H9 (cell line): ENCODE measurements around the gene ATRX. TPM values are rescaled to one million over a fixed set of nuclear protein-coding genes. Genes with fewer than 3 reads are reported as not detected.

Experiments used
- DNase-seq: peaks from one replicate; pipeline ENCODE4 v3.0.0-alpha.2; 2017
- H2AFZ ChIP-seq: one replicate; pipeline ENCODE4 v1.6.1; 2013; ENCODE audit warnings: mild to moderate bottlenecking, low read length, control low read depth, moderate library complexity
- H2AK5ac ChIP-seq: 2 replicates; pipeline ENCODE4 v1.6.1; 2013; ENCODE audit warnings: low read length, control low read depth, mixed read lengths; ENCODE audit not compliant: insufficient read length
- H2BK120ac ChIP-seq: one replicate; pipeline ENCODE4 v1.6.1; 2013; ENCODE audit warnings: low read depth, mild to moderate bottlenecking, low read length, control low read depth, inconsistent platforms; ENCODE audit not compliant: poor library complexity, severe bottlenecking
- H2BK12ac ChIP-seq: 2 replicates; pipeline ENCODE4 v1.6.1; 2013; ENCODE audit warnings: low read length, control low read depth, mixed read lengths, low read depth; ENCODE audit not compliant: insufficient read length
- H2BK15ac ChIP-seq: 2 replicates; pipeline ENCODE4 v1.6.1; 2013; ENCODE audit warnings: low read depth, low read length, control low read depth
- H2BK20ac ChIP-seq: one replicate; pipeline ENCODE4 v1.6.1; 2013; ENCODE audit warnings: low read depth, mild to moderate bottlenecking, low read length, control low read depth, inconsistent platforms; ENCODE audit not compliant: poor library complexity, severe bottlenecking
- H2BK5ac ChIP-seq: 2 replicates; pipeline ENCODE4 v1.6.1; 2013; ENCODE audit warnings: low read length, control low read depth, mixed read lengths; ENCODE audit not compliant: insufficient read length
- H3K14ac ChIP-seq: 2 replicates; pipeline ENCODE4 v1.6.1; 2013; ENCODE audit warnings: low read length, control low read depth; ENCODE audit not compliant: insufficient read depth
- H3K18ac ChIP-seq: 2 replicates; pipeline ENCODE4 v1.6.1; 2013; ENCODE audit warnings: low read depth, mild to moderate bottlenecking, mixed read lengths, low read length, control low read depth; ENCODE audit not compliant: insufficient read length
- H3K23ac ChIP-seq: 2 replicates; pipeline ENCODE4 v1.6.1; 2013; ENCODE audit warnings: low read length, control low read depth, mixed read lengths, low read depth; ENCODE audit not compliant: insufficient read length
- H3K23me2 ChIP-seq: 2 replicates; pipeline ENCODE4 v1.6.1; 2013; ENCODE audit warnings: low read depth, mild to moderate bottlenecking, mixed read lengths, low read length, control low read depth; ENCODE audit not compliant: insufficient read length, poor library complexity, severe bottlenecking
- H3K27ac ChIP-seq: 2 replicates; pipeline ENCODE4 v1.5.1; 2013; ENCODE audit warnings: low read length, control low read depth, mixed read lengths, low read depth; ENCODE audit not compliant: insufficient read length
- H3K27me3 ChIP-seq: 2 replicates; pipeline ENCODE4 v1.6.1; 2013; ENCODE audit warnings: low read length, control low read depth, inconsistent platforms; ENCODE audit not compliant: insufficient read depth
- H3K4ac ChIP-seq: 2 replicates; pipeline ENCODE4 v1.6.1; 2013; ENCODE audit warnings: low read depth, mild to moderate bottlenecking, control low read depth, inconsistent platforms, low read length, moderate library complexity
- H3K4me1 ChIP-seq: 2 replicates; pipeline ENCODE4 v1.6.1; 2013; ENCODE audit warnings: low read length, control low read depth, inconsistent platforms; ENCODE audit not compliant: insufficient read depth
- H3K4me2 ChIP-seq: 2 replicates; pipeline ENCODE4 v1.6.1; 2013; ENCODE audit warnings: low read length, control low read depth, mixed read lengths; ENCODE audit not compliant: insufficient read length, insufficient read depth
- H3K56ac ChIP-seq: 2 replicates; pipeline ENCODE4 v1.6.1; 2013; ENCODE audit warnings: low read depth, mild to moderate bottlenecking, mixed read lengths, low read length, control low read depth; ENCODE audit not compliant: insufficient read length
- H3K79me1 ChIP-seq: 2 replicates; pipeline ENCODE4 v1.6.1; 2013; ENCODE audit warnings: low read depth, mild to moderate bottlenecking, moderate library complexity, low read length, control low read depth, inconsistent platforms; ENCODE audit not compliant: insufficient read depth, poor library complexity, severe bottlenecking
- H3K79me2 ChIP-seq: 2 replicates; pipeline ENCODE4 v1.6.1; 2013; ENCODE audit warnings: low read length, control low read depth, inconsistent platforms; ENCODE audit not compliant: insufficient read depth
- H3K9ac ChIP-seq: 2 replicates; pipeline ENCODE4 v1.6.1; 2013; ENCODE audit warnings: low read length, control low read depth, mixed read lengths; ENCODE audit not compliant: insufficient read length; ENCODE audit errors: extremely low read depth
- H3K9me3 ChIP-seq: one replicate; pipeline ENCODE4 v1.6.1; 2013; ENCODE audit warnings: low read depth, low read length, inconsistent platforms; ENCODE audit not compliant: control insufficient read depth
- H3T11ph ChIP-seq: one replicate; pipeline ENCODE4 v1.6.1; 2013; ENCODE audit warnings: mild to moderate bottlenecking, low read length, control low read depth, inconsistent platforms
- H4K20me1 ChIP-seq: one replicate; pipeline ENCODE4 v1.6.1; 2013; ENCODE audit not compliant: control insufficient read depth, insufficient read length, insufficient read depth
- H4K5ac ChIP-seq: 2 replicates; pipeline ENCODE4 v1.6.1; 2013; ENCODE audit warnings: low read depth, mild to moderate bottlenecking, mixed read lengths, low read length, control low read depth; ENCODE audit not compliant: insufficient read length
- H4K8ac ChIP-seq: replicated peaks from 2 replicates; pipeline ENCODE4 v1.6.1; 2013; ENCODE audit warnings: low read length, control low read depth, mixed read lengths, low read depth; ENCODE audit not compliant: insufficient read length
- H4K91ac ChIP-seq: 2 replicates; pipeline ENCODE4 v1.6.1; 2013; ENCODE audit warnings: low read depth, mild to moderate bottlenecking, moderate library complexity, mixed read lengths, low read length, control low read depth; ENCODE audit not compliant: insufficient read length
- H3K27ac Mint-ChIP-seq, 3 experiments: 2 replicates in 2 of 3; 3 replicates in 1 of 3; pipeline ENCODE4 v1.8.0; 2020 to 2021; ENCODE audit warnings: mixed read lengths in 3 of 3, mild to moderate bottlenecking in 1 of 3, moderate library complexity in 1 of 3
- H3K27me3 Mint-ChIP-seq: 2 replicates; pipeline ENCODE4 v1.8.0; 2021; ENCODE audit warnings: low read depth, mild to moderate bottlenecking, moderate library complexity, mixed read lengths
- H3K36me3 Mint-ChIP-seq, 3 experiments: 2 replicates in 2 of 3; 3 replicates in 1 of 3; pipeline ENCODE4 v1.8.0; 2020 to 2021; ENCODE audit warnings: low read depth in 3 of 3, mixed read lengths in 3 of 3; ENCODE audit not compliant: insufficient read depth in 1 of 3
- H3K4me1 Mint-ChIP-seq, 2 experiments: 2 replicates each; pipeline ENCODE4 v1.8.0; 2020; ENCODE audit warnings: mixed read lengths in 2 of 2
- H3K4me3 Mint-ChIP-seq, 2 experiments: 2 replicates in 1 of 2; 3 replicates in 1 of 2; pipeline ENCODE4 v1.8.0; 2020 to 2021; ENCODE audit warnings: mild to moderate bottlenecking in 2 of 2, mixed read lengths in 2 of 2, moderate library complexity in 1 of 2
- H3K9me3 Mint-ChIP-seq, 2 experiments: 2 replicates in 1 of 2; 3 replicates in 1 of 2; pipeline ENCODE4 v1.8.0; 2020; ENCODE audit warnings: mild to moderate bottlenecking in 2 of 2, mixed read lengths in 2 of 2, moderate library complexity in 1 of 2
- WGBS: extraction: QIAGEN DNeasy Blood & Tissue Kit; methylation state at CpG from one replicate; pipeline ENCODE4 v1.1.7; 2013; ENCODE audit warnings: missing lambda C conversion rate, low lambda C conversion rate, mixed read lengths; ENCODE audit not compliant: insufficient read length; ENCODE audit errors: extremely low coverage; 5-methylcytosine and 5-hydroxymethylcytosine counted together
- total RNA-seq: library from RNA; stranded (reverse); gene quantifications from 2 replicates; pipeline ENCODE4 v1.2.1, GENCODE V29; 2021
- TF ChIP-seq, protein P1 (sequence below): fragments of 200-600 bp; sonication (generic); conservative IDR thresholded peaks from 3 replicates; pipeline ENCODE4 v1.8.0; 2021; ENCODE audit warnings: antibody characterized with exemption, mild to moderate bottlenecking

ATRX gene
- total RNA-seq, 1 experiment from 2014 or later: 76.0 TPM

DNA sequence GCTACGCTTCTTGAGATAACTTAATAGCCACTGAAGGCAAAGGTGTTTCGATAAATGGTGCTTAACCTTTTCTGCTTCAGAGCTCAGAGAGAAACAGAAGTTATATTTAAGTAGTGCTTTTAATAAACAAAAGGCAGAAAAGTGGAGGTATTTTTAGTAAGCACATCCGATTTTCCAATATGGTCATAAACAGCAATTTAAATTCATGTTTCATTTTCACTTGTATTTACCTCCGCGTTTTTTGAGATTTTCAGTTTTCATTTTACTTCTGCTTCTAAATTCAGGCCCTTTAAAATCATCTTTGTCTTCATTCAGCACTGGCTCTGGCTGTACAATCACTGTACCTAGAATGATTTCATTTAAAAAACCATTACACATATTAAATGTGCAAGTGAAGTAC is 92.4 kb downstream of the ATRX start:
- DNase-seq: no peak
- Histone ChIP-seq H3K79me2 (no peaks in the 10 kb centered on the region), H2BK5ac (no peak overlapping the region), H3T11ph (no peak overlapping the region), H3K27me3 (no peaks in the 10 kb centered on the region), H2AFZ (no peak overlapping the region), H3K23me2 (no peaks in the 10 kb centered on the region), H4K20me1 (no peaks in the 10 kb centered on the region), H4K5ac (no peak overlapping the region), H3K27ac (no peak overlapping the region), H2AK5ac (no peak overlapping the region), H3K4me2 (no peak overlapping the region), H3K79me1 (no peaks in the 10 kb centered on the region), H3K4me1 (no peaks in the 10 kb centered on the region), H4K91ac (no peak overlapping the region), H2BK12ac (no peak overlapping the region), H3K14ac (no peak overlapping the region), H3K18ac (no peak overlapping the region), H3K23ac (no peak overlapping the region), H3K9ac (no peak overlapping the region), H3K9me3 (peaks cover 7% of the 10 kb centered on the region), H3K56ac (no peak overlapping the region), H3K4ac (no peak overlapping the region), H2BK15ac (no peak overlapping the region), H2BK120ac (no peak overlapping the region), H2BK20ac (no peak overlapping the region), H4K8ac (no peak overlapping the region)
- Mint-ChIP-seq H3K27ac (no peak overlapping the region), H3K4me1 (no peaks in the 10 kb centered on the region), H3K9me3 (peaks cover 33 to 42% of the 10 kb centered on the region in 2 experiments; a peak in 4 of 5 replicates), H3K4me3 (no peak overlapping the region), H3K27me3 (no peaks in the 10 kb centered on the region), H3K36me3 (peaks cover 7 to 39% (median 28%) of the 10 kb centered on the region in 3 experiments)
- TF ChIP-seq, protein P1, sequence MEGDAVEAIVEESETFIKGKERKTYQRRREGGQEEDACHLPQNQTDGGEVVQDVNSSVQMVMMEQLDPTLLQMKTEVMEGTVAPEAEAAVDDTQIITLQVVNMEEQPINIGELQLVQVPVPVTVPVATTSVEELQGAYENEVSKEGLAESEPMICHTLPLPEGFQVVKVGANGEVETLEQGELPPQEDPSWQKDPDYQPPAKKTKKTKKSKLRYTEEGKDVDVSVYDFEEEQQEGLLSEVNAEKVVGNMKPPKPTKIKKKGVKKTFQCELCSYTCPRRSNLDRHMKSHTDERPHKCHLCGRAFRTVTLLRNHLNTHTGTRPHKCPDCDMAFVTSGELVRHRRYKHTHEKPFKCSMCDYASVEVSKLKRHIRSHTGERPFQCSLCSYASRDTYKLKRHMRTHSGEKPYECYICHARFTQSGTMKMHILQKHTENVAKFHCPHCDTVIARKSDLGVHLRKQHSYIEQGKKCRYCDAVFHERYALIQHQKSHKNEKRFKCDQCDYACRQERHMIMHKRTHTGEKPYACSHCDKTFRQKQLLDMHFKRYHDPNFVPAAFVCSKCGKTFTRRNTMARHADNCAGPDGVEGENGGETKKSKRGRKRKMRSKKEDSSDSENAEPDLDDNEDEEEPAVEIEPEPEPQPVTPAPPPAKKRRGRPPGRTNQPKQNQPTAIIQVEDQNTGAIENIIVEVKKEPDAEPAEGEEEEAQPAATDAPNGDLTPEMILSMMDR: no peak
- no CpG with 5 or more reads among the region's 5 CpGs for WGBS
